Effector memory CD4-positive, alpha-beta T cell (primary cell): ENCODE data around the gene ZNF785.
A peak's percentile ranks its signal among the peaks of the same experiment; 100 is the strongest.
"Not testable (repeated sequence)": the region's sequence is repeated elsewhere in the genome, so short reads cannot be mapped to it uniquely, and the experiment has no call there.

Source experiments
- DNase-seq, 3 donors: peaks; one replicate each; pipeline ENCODE4 v3.0.0-alpha.2; 2020
- H3K27ac ChIP-seq: 2 replicates; pipeline ENCODE4 v1.7.0; 2013; ENCODE audit warnings: mild to moderate bottlenecking, low read length, moderate library complexity; ENCODE audit not compliant: insufficient read depth, poor library complexity, severe bottlenecking
- H3K27me3 ChIP-seq: replicated peaks from 2 replicates; pipeline ENCODE4 v1.7.0; 2013; ENCODE audit warnings: mild to moderate bottlenecking, low read length; ENCODE audit not compliant: insufficient read depth, control insufficient read depth, poor library complexity, severe bottlenecking
- H3K36me3 ChIP-seq: 2 replicates; pipeline ENCODE4 v1.7.0; 2013; ENCODE audit warnings: mild to moderate bottlenecking, low read length, moderate library complexity; ENCODE audit not compliant: control insufficient read depth, insufficient read depth
- H3K4me1 ChIP-seq: 2 replicates; pipeline ENCODE4 v1.7.0; 2013; ENCODE audit warnings: low read length, mild to moderate bottlenecking; ENCODE audit not compliant: control insufficient read depth, insufficient read depth, poor library complexity, severe bottlenecking
- H3K4me3 ChIP-seq: 2 replicates; pipeline ENCODE4 v1.7.0; 2013; ENCODE audit warnings: low read length, low read depth, mild to moderate bottlenecking; ENCODE audit not compliant: insufficient read depth, poor library complexity, severe bottlenecking
- H3K9me3 ChIP-seq: 2 replicates; pipeline ENCODE4 v1.7.0; 2013; ENCODE audit warnings: mild to moderate bottlenecking, low read length, moderate library complexity; ENCODE audit not compliant: control insufficient read depth

The ZNF785 gene

GRCh38 chr16:30602616-30603277, 17.2 kb upstream of the ZNF785 start:
- Histone ChIP-seq H3K36me3 (peaks cover 33% of the 10 kb centered on the region), H3K4me3 (no peak overlapping the region), H3K27ac (no peak overlapping the region), H3K27me3 (no peaks in the 10 kb centered on the region), H3K4me1 (no peaks in the 10 kb centered on the region), H3K9me3 (no peaks in the 10 kb centered on the region)
- no peak for DNase-seq

GRCh38 chr16:30601966-30602365, 16.5 kb upstream of the ZNF785 start:
- Histone ChIP-seq H3K4me3 (no peak overlapping the region), H3K36me3 (peaks cover 33% of the 10 kb centered on the region), H3K27me3 (no peaks in the 10 kb centered on the region), H3K27ac (no peak overlapping the region), H3K4me1 (no peaks in the 10 kb centered on the region), H3K9me3 (no peaks in the 10 kb centered on the region)
- DNase-seq, result no peak

GRCh38 chr16:30600929-30601328, 15.4 kb upstream of the ZNF785 start:
- no peak overlapping the region for H3K4me3 ChIP-seq

GRCh38 chr16:30600215-30600614, 14.7 kb upstream of the ZNF785 start:
- H3K36me3 ChIP-seq, result peaks cover 22% of the 10 kb centered on the region
- H3K4me3 ChIP-seq, result no peak overlapping the region
- H3K9me3 ChIP-seq, result no peaks in the 10 kb centered on the region
- DNase-seq, result no peak
- no peaks in the 10 kb centered on the region for H3K4me1 ChIP-seq
- no peak overlapping the region for H3K27ac ChIP-seq
- H3K27me3 ChIP-seq, result no peaks in the 10 kb centered on the region

More at GRCh38 chr16:30600929-30601328, 15.4 kb upstream of the ZNF785 start:
- Histone ChIP-seq H3K27ac (no peak overlapping the region), H3K36me3 (peaks cover 26% of the 10 kb centered on the region), H3K4me1 (no peaks in the 10 kb centered on the region), H3K9me3 (no peaks in the 10 kb centered on the region), H3K27me3 (no peaks in the 10 kb centered on the region)
- DNase-seq, result no peak

- DNase-seq, result no peak
- no peak overlapping the region for H3K27ac ChIP-seq
- no peaks in the 10 kb centered on the region for H3K4me1 ChIP-seq
Observed at GRCh38 chr16:30592871-30593270, 7.4 kb upstream of the ZNF785 start.

GRCh38 chr16:30590869-30591268, 5.4 kb upstream of the ZNF785 start:
- not testable (repeated sequence) for H3K4me3 ChIP-seq, H3K27ac ChIP-seq, H3K4me1 ChIP-seq, H3K36me3 ChIP-seq, DNase-seq, H3K27me3 ChIP-seq, H3K9me3 ChIP-seq

More at GRCh38 chr16:30592871-30593270, 7.4 kb upstream of the ZNF785 start:
- Histone ChIP-seq H3K27me3 (no peaks in the 10 kb centered on the region), H3K4me3 (no peak overlapping the region), H3K36me3 (no peaks in the 10 kb centered on the region), H3K9me3 (no peaks in the 10 kb centered on the region)

- H3K27me3 ChIP-seq, H3K36me3 ChIP-seq, DNase-seq, H3K27ac ChIP-seq, H3K4me3 ChIP-seq, H3K9me3 ChIP-seq: not testable (repeated sequence)
- H3K4me1 ChIP-seq, result peaks cover 13% of the 10 kb centered on the region
Observed at GRCh38 chr16:30589582-30589981, 4.1 kb upstream of the ZNF785 start.

- Histone ChIP-seq H3K27ac (no peak overlapping the region), H3K9me3 (no peaks in the 10 kb centered on the region), H3K36me3 (no peaks in the 10 kb centered on the region), H3K4me1 (peaks cover 13% of the 10 kb centered on the region), H3K27me3 (no peaks in the 10 kb centered on the region), H3K4me3 (no peak overlapping the region)
- no peak for DNase-seq
Observed at GRCh38 chr16:30588651-30589050, 3.2 kb upstream of the ZNF785 start.

GRCh38 chr16:30585022-30585399, 486 bp downstream of the ZNF785 start:
- peaks cover 13% of the 10 kb centered on the region for H3K4me1 ChIP-seq
- H3K36me3 ChIP-seq, result peaks cover 14% of the 10 kb centered on the region
- no peaks in the 10 kb centered on the region for H3K9me3 ChIP-seq
- DNase-seq, result no peak
- peak overlapping the region; percentile 76 for H3K27ac ChIP-seq
- H3K27me3 ChIP-seq, result no peaks in the 10 kb centered on the region
- peak overlapping the region; percentile 60 for H3K4me3 ChIP-seq

- no peaks in the 10 kb centered on the region for H3K9me3 ChIP-seq
- peaks cover 13% of the 10 kb centered on the region for H3K4me1 ChIP-seq
- H3K27ac ChIP-seq, result no peak overlapping the region
- no peak for DNase-seq
- H3K27me3 ChIP-seq, result no peaks in the 10 kb centered on the region
- no peak overlapping the region for H3K4me3 ChIP-seq
- H3K36me3 ChIP-seq, result peaks cover 14% of the 10 kb centered on the region
Observed at GRCh38 chr16:30582611-30583340, 2.7 kb downstream of the ZNF785 start.
